VCaP (cell line): Measurements from ENCODE around the gene TSKU.

Experiments used
- H3K27ac ChIP-seq: fragments of 450-650 bp; 2 replicates; pipeline ENCODE4 v1.5.1; 2017
- CTCF ChIP-seq: fragments of 450-650 bp; conservative IDR thresholded peaks from 2 replicates; pipeline ENCODE4 v1.5.1; 2017; ENCODE audit warnings: mild to moderate bottlenecking, moderate library complexity

Gene TSKU

DNA sequence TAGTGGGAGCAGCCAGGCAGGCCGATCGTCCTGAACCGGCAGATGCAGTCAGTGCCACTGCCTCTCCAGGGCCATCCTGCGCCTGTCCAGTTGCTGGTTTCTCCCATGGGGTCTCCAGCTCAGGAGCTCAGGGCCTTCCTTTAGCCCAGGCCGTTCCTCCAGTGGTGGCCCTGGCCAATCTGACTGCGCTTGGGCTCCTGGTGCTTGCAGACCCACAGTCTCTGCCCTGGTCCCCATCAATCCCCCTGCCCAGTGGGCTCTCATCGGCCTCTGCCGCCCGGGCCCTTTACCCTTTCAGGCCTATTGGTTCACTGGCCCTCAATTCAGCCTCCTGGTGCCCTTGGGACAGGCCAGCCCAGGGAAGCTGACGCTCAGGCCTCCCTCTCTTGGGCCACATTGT is 29.2 kb upstream of the TSKU start:
- TF ChIP-seq CTCF, result no peak
- no peak overlapping the region for H3K27ac ChIP-seq

- no peak overlapping the region for H3K27ac ChIP-seq
- TF ChIP-seq CTCF, result no peak
Measured at GRCh38 chr11:76756341-76756741, 26.8 kb upstream of the TSKU start.

DNA sequence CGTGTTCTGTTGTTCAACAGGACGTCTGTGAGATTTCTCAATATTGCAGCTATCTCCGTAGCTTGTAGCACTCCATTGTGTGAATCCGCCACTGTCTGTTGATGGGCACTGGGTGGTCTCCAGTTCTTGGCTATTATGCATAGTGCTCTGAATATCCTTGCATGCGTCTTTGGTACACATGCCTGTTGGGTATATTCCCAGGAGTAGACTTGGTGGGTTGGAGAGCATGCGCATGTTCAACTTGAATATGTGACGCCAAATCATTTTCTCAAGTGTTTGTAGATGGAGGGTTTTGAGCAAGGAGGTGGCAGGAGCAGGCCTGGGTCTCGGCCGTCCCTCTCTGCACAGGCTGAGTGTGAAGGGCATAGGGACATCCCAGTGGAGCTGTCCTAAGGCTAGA is 24.8 kb upstream of the TSKU start:
- no peak for TF ChIP-seq CTCF
- H3K27ac ChIP-seq, result no peak overlapping the region

GRCh38 chr11:76759092-76759491 is 24.1 kb upstream of the TSKU start:
- no peak overlapping the region for H3K27ac ChIP-seq
- no peak for TF ChIP-seq CTCF

DNA sequence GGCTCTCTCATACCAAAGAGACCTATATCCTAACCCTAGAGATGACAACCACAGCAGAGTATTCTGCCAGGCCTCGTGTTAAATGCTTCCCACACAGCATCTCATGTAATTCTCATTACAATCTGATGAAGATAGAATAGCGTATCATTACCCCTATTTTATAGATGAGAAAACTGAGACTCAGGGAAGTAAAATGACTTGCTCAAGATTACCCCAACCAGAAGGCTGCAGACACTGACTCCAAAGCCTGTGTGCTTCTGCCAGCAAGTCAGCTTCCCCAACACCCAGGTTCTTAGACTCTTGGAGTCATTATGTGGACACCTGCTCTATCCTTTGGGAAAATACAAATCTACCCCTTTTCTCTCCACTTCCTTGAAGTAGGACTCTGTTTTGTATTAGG is 23.6 kb upstream of the TSKU start:
- H3K27ac ChIP-seq, result no peak overlapping the region
- TF ChIP-seq CTCF, result no peak

DNA sequence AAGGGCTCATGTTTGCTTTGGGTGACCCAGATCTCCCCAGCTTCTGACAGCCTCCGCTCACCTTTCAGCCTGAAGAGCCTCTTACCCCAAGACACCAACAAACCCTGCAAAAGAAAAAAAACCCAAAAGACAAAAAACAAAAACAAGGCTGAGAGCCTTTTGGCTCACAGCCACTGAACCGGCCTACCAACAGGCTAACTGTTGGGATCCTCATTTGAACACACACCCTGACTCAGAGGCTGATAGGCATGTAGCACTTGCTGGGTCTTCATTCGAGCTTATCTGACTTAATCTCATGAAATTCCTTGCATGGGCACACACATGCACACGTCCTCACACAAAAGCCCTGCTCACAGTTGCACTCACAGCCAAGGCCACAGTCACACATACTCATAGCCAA is 22.9 kb upstream of the TSKU start:
- H3K27ac ChIP-seq, result no peak overlapping the region
- TF ChIP-seq CTCF, result no peak

GRCh38 chr11:76761718-76762355 is 21.3 kb upstream of the TSKU start:
- no peak for TF ChIP-seq CTCF
- no peak overlapping the region for H3K27ac ChIP-seq
